Activated naive CD8-positive, alpha-beta T cell treated with anti-CD3 and anti-CD28 coated beads for 36 hours (primary cell): ENCODE results near the gene AKR1A1. TPM values are rescaled to one million over a fixed set of nuclear protein-coding genes. Genes with fewer than 3 reads are reported as not detected.

ENCODE experiments used
- DNase-seq: peaks from one replicate; pipeline ENCODE4 v3.0.0; 2021
- H3K27ac Mint-ChIP-seq: one replicate; pipeline ENCODE4 v1.8.0; 2022; ENCODE audit warnings: mild to moderate bottlenecking, moderate library complexity, mixed read lengths
- H3K27me3 Mint-ChIP-seq: one replicate; pipeline ENCODE4 v1.8.0; 2022; ENCODE audit warnings: mild to moderate bottlenecking, mixed read lengths
- H3K36me3 Mint-ChIP-seq: one replicate; pipeline ENCODE4 v1.8.0; 2021; ENCODE audit warnings: mild to moderate bottlenecking, mixed read lengths
- H3K4me1 Mint-ChIP-seq: one replicate; pipeline ENCODE4 v1.8.0; 2021; ENCODE audit warnings: mixed read lengths
- H3K4me3 Mint-ChIP-seq: one replicate; pipeline ENCODE4 v1.8.0; 2022; ENCODE audit warnings: mild to moderate bottlenecking, moderate library complexity, mixed read lengths
- H3K9me3 Mint-ChIP-seq: one replicate; pipeline ENCODE4 v1.8.0; 2022; ENCODE audit warnings: mixed read lengths
- total RNA-seq, 2 experiments: library from RNA; stranded (reverse); gene quantifications; one replicate each; pipeline ENCODE4 v1.2.3, GENCODE V29; 2021

The AKR1A1 gene
- total RNA-seq, 2 experiments from 2014 or later = 181 to 203 TPM

GRCh38 chr1:45610589-45611226 is 60.1 kb downstream of the AKR1A1 start:
- Mint-ChIP-seq H3K36me3 (peaks cover 40% of the 10 kb centered on the region), H3K4me1 (peaks cover 10% of the 10 kb centered on the region)

GRCh38 chr1:45612941-45613579 is 62.4 kb downstream of the AKR1A1 start:
- Mint-ChIP-seq H3K27me3 (no peaks in the 10 kb centered on the region), H3K27ac (no peak overlapping the region), H3K4me3 (no peak overlapping the region), H3K9me3 (no peaks in the 10 kb centered on the region), H3K36me3 (peaks cover 41% of the 10 kb centered on the region), H3K4me1 (peaks cover 5% of the 10 kb centered on the region)
- DNase-seq = no peak

More at GRCh38 chr1:45610589-45611226, 60.1 kb downstream of the AKR1A1 start:
- H3K27me3 Mint-ChIP-seq = no peaks in the 10 kb centered on the region
- H3K4me3 Mint-ChIP-seq = no peak overlapping the region
- no peak overlapping the region for H3K27ac Mint-ChIP-seq
- H3K9me3 Mint-ChIP-seq = no peaks in the 10 kb centered on the region
- DNase-seq = no peak

GRCh38 chr1:45615885-45616284 is 65.3 kb downstream of the AKR1A1 start:
- Mint-ChIP-seq H3K4me1 (peaks cover 2% of the 10 kb centered on the region), H3K27ac (no peak overlapping the region), H3K4me3 (no peak overlapping the region), H3K9me3 (no peaks in the 10 kb centered on the region), H3K36me3 (peaks cover 33% of the 10 kb centered on the region), H3K27me3 (no peaks in the 10 kb centered on the region)
- DNase-seq = no peak

- Mint-ChIP-seq H3K4me3 (no peak overlapping the region), H3K4me1 (peaks cover 2% of the 10 kb centered on the region), H3K36me3 (peaks cover 31% of the 10 kb centered on the region), H3K27me3 (no peaks in the 10 kb centered on the region), H3K27ac (peak overlapping the region; percentile 50), H3K9me3 (no peaks in the 10 kb centered on the region)
- no peak for DNase-seq
Observed at GRCh38 chr1:45617618-45618017, 67.0 kb downstream of the AKR1A1 start.

- no peaks in the 10 kb centered on the region for H3K9me3 Mint-ChIP-seq
- H3K4me3 Mint-ChIP-seq = no peak overlapping the region
- peaks cover 2% of the 10 kb centered on the region for H3K4me1 Mint-ChIP-seq
- peak overlapping the region; percentile 54 for H3K27ac Mint-ChIP-seq
- DNase-seq = no peak
- H3K36me3 Mint-ChIP-seq = peaks cover 31% of the 10 kb centered on the region
- no peaks in the 10 kb centered on the region for H3K27me3 Mint-ChIP-seq
Observed at GRCh38 chr1:45619149-45619921, 68.7 kb downstream of the AKR1A1 start.

Other genes starting within 250 kb of the AKR1A1 start
- 10 to 100 TPM; 51.8 to 53.0 TPM for gene HPDL, start 223.9 kb upstream of the AKR1A1 start, total RNA-seq
- 10 to 100 TPM; 54.8 to 54.9 TPM for gene TOE1, start 210.7 kb upstream of the AKR1A1 start, total RNA-seq
- gene MUTYH, start 210.4 kb upstream of the AKR1A1 start, total RNA-seq = 10 to 100 TPM; 54.4 to 57.9 TPM
- gene TESK2, start 59.7 kb upstream of the AKR1A1 start, total RNA-seq = 1 to 10 TPM; 2.4 to 2.9 TPM
- 1 to 10 TPM; 5.2 to 5.5 TPM for gene CCDC163, start 50.8 kb upstream of the AKR1A1 start, total RNA-seq
- 10 to 100 TPM; 10.3 to 10.5 TPM for gene MMACHC, start 50.5 kb upstream of the AKR1A1 start, total RNA-seq
- 100 to 1,000 TPM; 746 to 755 TPM for gene PRDX1, start 28.9 kb upstream of the AKR1A1 start, total RNA-seq
- 100 to 1,000 TPM; 274 to 278 TPM for gene NASP, start 33.2 kb downstream of the AKR1A1 start, total RNA-seq
- gene CCDC17, start 73.2 kb downstream of the AKR1A1 start, total RNA-seq = 1 to 10 TPM; 1.1 to 1.2 TPM
- gene GPBP1L1, start 135.7 kb downstream of the AKR1A1 start, total RNA-seq = 10 to 100 TPM; 82.4 to 90.5 TPM
- gene TMEM69, start 137.4 kb downstream of the AKR1A1 start, total RNA-seq = 10 to 100 TPM; 43.0 to 45.2 TPM
- 10 to 100 TPM; 12.7 to 16.7 TPM for gene IPP, start 199.8 kb downstream of the AKR1A1 start, total RNA-seq